Measurements from ENCODE around the gene PHKA2.
A peak's percentile ranks its signal among the peaks of the same experiment; 100 is the strongest.
"Not testable (repeated sequence)": the region's sequence is repeated elsewhere in the genome, so short reads cannot be mapped to it uniquely, and the experiment has no call there.

The PHKA2 gene

GRCh38 chrX:18983666-18984380 is at the start of gene PHKA2:
TSS of gene PHKA2 (minus strand) at chrX:18984114. CDS start at chrX:18983932, 182 bp downstream.
- H3K9me3 Mint-ChIP-seq = no peaks in the 10 kb centered on the region
- H3K27me3 Mint-ChIP-seq = no peaks in the 10 kb centered on the region
- ATAC-seq (peak; percentile 34), DNase-seq (no peak)
- H3K4me1 Mint-ChIP-seq = peaks cover 11% of the 10 kb centered on the region
- peak within 1 kb of the TSS; percentile 83 to 92 for H3K4me3 Mint-ChIP-seq
- H3K27ac Mint-ChIP-seq = peak within 1 kb of the TSS; percentile 87 to 97

GRCh38 chrX:19030805-19031204 is 46.9 kb upstream of the PHKA2 start:
- Mint-ChIP-seq H3K4me3 (no peak overlapping the region), H3K27me3 (no peaks in the 10 kb centered on the region), H3K27ac (no peak overlapping the region), H3K4me1 (no peaks in the 10 kb centered on the region), H3K9me3 (no peaks in the 10 kb centered on the region)
- no peak for DNase-seq
- ATAC-seq = no peak

- ATAC-seq (no peak), DNase-seq (no peak)
- H3K4me1 Mint-ChIP-seq = no peaks in the 10 kb centered on the region
- H3K9me3 Mint-ChIP-seq = no peaks in the 10 kb centered on the region
- H3K27ac Mint-ChIP-seq = no peak overlapping the region
- H3K4me3 Mint-ChIP-seq = no peak overlapping the region
- H3K27me3 Mint-ChIP-seq = no peaks in the 10 kb centered on the region
Measured at GRCh38 chrX:19028560-19028959, 44.6 kb upstream of the PHKA2 start.

GRCh38 chrX:19024366-19024765 is 40.5 kb upstream of the PHKA2 start:
- ATAC-seq = no peak
- Mint-ChIP-seq H3K27ac (no peak overlapping the region), H3K4me1 (no peaks in the 10 kb centered on the region), H3K9me3 (no peaks in the 10 kb centered on the region), H3K27me3 (no peaks in the 10 kb centered on the region), H3K4me3 (no peak overlapping the region)
- DNase-seq = no peak

GRCh38 chrX:19019996-19020395 is 36.1 kb upstream of the PHKA2 start:
- H3K27ac Mint-ChIP-seq = no peak overlapping the region
- no peak for ATAC-seq

GRCh38 chrX:19017271-19017670 is 33.4 kb upstream of the PHKA2 start:
- Mint-ChIP-seq H3K27ac (no peak overlapping the region), H3K4me1 (no peaks in the 10 kb centered on the region)

More at GRCh38 chrX:19019996-19020395, 36.1 kb upstream of the PHKA2 start:
- no peaks in the 10 kb centered on the region for H3K27me3 Mint-ChIP-seq
- H3K9me3 Mint-ChIP-seq = no peaks in the 10 kb centered on the region
- no peak overlapping the region for H3K4me3 Mint-ChIP-seq
- DNase-seq = no peak
- no peaks in the 10 kb centered on the region for H3K4me1 Mint-ChIP-seq

GRCh38 chrX:19016614-19017013 is 32.7 kb upstream of the PHKA2 start:
- not testable (repeated sequence) for H3K27ac Mint-ChIP-seq, H3K4me3 Mint-ChIP-seq, DNase-seq, ATAC-seq, H3K4me1 Mint-ChIP-seq, H3K27me3 Mint-ChIP-seq, H3K9me3 Mint-ChIP-seq

More at GRCh38 chrX:19017271-19017670, 33.4 kb upstream of the PHKA2 start:
- H3K4me3 Mint-ChIP-seq = no peak overlapping the region
- ATAC-seq (no peak), DNase-seq (no peak)
- no peaks in the 10 kb centered on the region for H3K27me3 Mint-ChIP-seq
- no peaks in the 10 kb centered on the region for H3K9me3 Mint-ChIP-seq

GRCh38 chrX:19007868-19008267 is 24.0 kb upstream of the PHKA2 start:
- Mint-ChIP-seq H3K9me3 (no peaks in the 10 kb centered on the region), H3K27me3 (no peaks in the 10 kb centered on the region), H3K27ac (no peak overlapping the region), H3K4me3 (no peak overlapping the region), H3K4me1 (no peaks in the 10 kb centered on the region)
- ATAC-seq (no peak), DNase-seq (no peak)

- DNase-seq (no peak), ATAC-seq (no peak)
- Mint-ChIP-seq H3K27me3 (no peaks in the 10 kb centered on the region), H3K9me3 (no peaks in the 10 kb centered on the region), H3K27ac (no peak overlapping the region), H3K4me3 (no peak overlapping the region), H3K4me1 (no peaks in the 10 kb centered on the region)
Measured at GRCh38 chrX:19007011-19007410, 23.1 kb upstream of the PHKA2 start.

- Mint-ChIP-seq H3K4me1 (no peaks in the 10 kb centered on the region), H3K4me3 (no peak overlapping the region), H3K9me3 (no peaks in the 10 kb centered on the region), H3K27ac (no peak overlapping the region), H3K27me3 (no peaks in the 10 kb centered on the region)
- peak; percentile 40 for ATAC-seq
- DNase-seq = no peak
Measured at GRCh38 chrX:19005909-19006308, 22.0 kb upstream of the PHKA2 start.

- ATAC-seq = no peak
- H3K4me1 Mint-ChIP-seq = no peaks in the 10 kb centered on the region
- no peak for DNase-seq
- no peaks in the 10 kb centered on the region for H3K27me3 Mint-ChIP-seq
- no peak overlapping the region for H3K4me3 Mint-ChIP-seq
- H3K27ac Mint-ChIP-seq = no peak overlapping the region
- no peaks in the 10 kb centered on the region for H3K9me3 Mint-ChIP-seq
Measured at GRCh38 chrX:19003756-19004155, 19.8 kb upstream of the PHKA2 start.

- Mint-ChIP-seq H3K4me1 (no peaks in the 10 kb centered on the region), H3K27ac (no peak overlapping the region), H3K9me3 (no peaks in the 10 kb centered on the region), H3K27me3 (no peaks in the 10 kb centered on the region), H3K4me3 (no peak overlapping the region)
- DNase-seq (no peak), ATAC-seq (no peak)
Measured at GRCh38 chrX:18998653-18999052, 14.7 kb upstream of the PHKA2 start.

GRCh38 chrX:18997916-18998315 is 14.0 kb upstream of the PHKA2 start:
- Mint-ChIP-seq H3K4me3 (no peak overlapping the region), H3K27me3 (no peaks in the 10 kb centered on the region), H3K4me1 (no peaks in the 10 kb centered on the region), H3K27ac (no peak overlapping the region), H3K9me3 (no peaks in the 10 kb centered on the region)
- no peak for DNase-seq
- ATAC-seq = no peak

GRCh38 chrX:18996536-18996935 is 12.6 kb upstream of the PHKA2 start:
- H3K27me3 Mint-ChIP-seq = no peaks in the 10 kb centered on the region
- no peaks in the 10 kb centered on the region for H3K9me3 Mint-ChIP-seq
- no peaks in the 10 kb centered on the region for H3K4me1 Mint-ChIP-seq
- no peak for DNase-seq
- H3K27ac Mint-ChIP-seq = no peak overlapping the region
- ATAC-seq = no peak
- H3K4me3 Mint-ChIP-seq = no peak overlapping the region

GRCh38 chrX:18995221-18995620 is 11.3 kb upstream of the PHKA2 start:
- H3K4me1 Mint-ChIP-seq = no peaks in the 10 kb centered on the region
- no peaks in the 10 kb centered on the region for H3K27me3 Mint-ChIP-seq
- no peak for ATAC-seq
- no peaks in the 10 kb centered on the region for H3K9me3 Mint-ChIP-seq
- no peak for DNase-seq
- H3K27ac Mint-ChIP-seq = no peak overlapping the region
- H3K4me3 Mint-ChIP-seq = no peak overlapping the region

- no peaks in the 10 kb centered on the region for H3K27me3 Mint-ChIP-seq
- H3K4me1 Mint-ChIP-seq = no peaks in the 10 kb centered on the region
- no peak for DNase-seq
- H3K27ac Mint-ChIP-seq = no peak overlapping the region
- H3K4me3 Mint-ChIP-seq = no peak overlapping the region
- no peak for ATAC-seq
- no peaks in the 10 kb centered on the region for H3K9me3 Mint-ChIP-seq
Measured at GRCh38 chrX:18994713-18995112, 10.8 kb upstream of the PHKA2 start.

- Mint-ChIP-seq H3K4me3 (no peak overlapping the region), H3K9me3 (no peaks in the 10 kb centered on the region), H3K27me3 (no peaks in the 10 kb centered on the region), H3K4me1 (no peaks in the 10 kb centered on the region), H3K27ac (no peak overlapping the region)
- no peak for DNase-seq
- ATAC-seq = no peak
Measured at GRCh38 chrX:18992829-18993228, 8.9 kb upstream of the PHKA2 start.

Measured in stimulated activated naive CD8-positive, alpha-beta T cell treated with anti-CD3 and anti-CD28 coated beads, Interleukin-15, amount 100 ng/mL, for 72 hours (primary cell).